ENCODE results near the gene XXYLT1. TPM values are rescaled to one million over a fixed set of nuclear protein-coding genes. Genes with fewer than 3 reads are reported as not detected.

The XXYLT1 gene
- total RNA-seq, 1 experiment from 2014 or later, result 10.9 TPM

DNA sequence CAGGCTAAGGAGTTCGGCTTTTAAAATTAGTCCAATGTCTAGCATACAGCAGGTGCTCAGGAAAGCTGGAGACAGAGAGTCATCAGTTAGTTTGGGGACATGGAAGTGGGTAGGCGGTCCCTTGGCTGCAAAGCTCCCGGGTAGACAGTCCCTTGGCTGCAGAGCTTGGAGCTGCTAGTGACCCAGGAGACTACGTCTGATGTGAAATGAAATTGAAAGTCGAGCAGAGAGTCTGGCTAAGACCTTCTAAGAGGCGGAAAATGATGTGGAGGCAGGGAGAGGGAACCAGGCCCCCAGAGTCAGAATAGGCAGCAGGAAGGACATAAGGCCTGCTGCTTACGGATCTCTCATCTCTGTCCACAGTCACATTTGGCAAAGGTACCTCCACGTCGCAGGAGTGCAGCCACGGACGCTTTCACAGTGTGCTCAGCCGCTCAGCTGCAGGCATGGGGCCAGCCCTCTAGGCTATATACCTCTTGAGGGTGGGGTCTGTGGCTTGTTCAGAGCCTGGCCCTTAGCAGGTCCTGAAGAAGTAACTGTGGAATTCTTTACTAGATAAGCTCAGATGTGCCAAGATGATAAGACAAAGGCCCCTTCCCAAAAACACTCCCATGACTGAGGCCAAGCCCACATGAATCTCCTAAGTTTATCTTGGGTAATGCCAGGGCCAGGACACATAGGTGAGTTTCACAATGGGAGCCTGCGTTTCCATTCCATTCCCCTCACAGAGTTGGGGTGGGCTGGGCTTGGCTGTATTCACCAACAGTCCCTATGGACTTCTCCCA, 131.7 kb downstream of the XXYLT1 start:
- ChIA-PET CTCF (no interaction called here), POLR2A (no interaction called here), RAD21 (ENCODE audit: low non-redundant PET in 1 of 2, low total read pairs in 2 of 2, uncharacterized antibody in 2 of 2, unreplicated experiment in 2 of 2) (no interaction called here)
- H3K9me2 ChIP-seq (ENCODE audit: insufficient read depth), result no peaks in the 10 kb centered on the region
- no peak overlapping the region for H3K4me2 ChIP-seq (ENCODE audit: low read length)
- no peak overlapping the region for H2AFZ ChIP-seq (ENCODE audit: low read depth, low read length, poor library complexity, severe bottlenecking)
- DNase-seq (ENCODE audit: low read depth, low spot score), result no peak
- H3K9me3 ChIP-seq (ENCODE audit: control insufficient read depth in 1 of 2, insufficient read depth in 1 of 2, low read depth in 1 of 2, low read length in 2 of 2), result peaks cover 0 to 8% of the 10 kb centered on the region in 2 experiments; a peak in 1 of 4 replicates
- no peak for TF ChIP-seq EZH2phosphoT487 (IDR thresholded peaks at IDR 0.05; ENCODE audit: borderline replicate concordance)
- TF ChIP-seq SP1 (IDR thresholded peaks at IDR 0.05; ENCODE audit: low read depth), result no peak
- no peak for TF ChIP-seq TCF7L2 (IDR thresholded peaks at IDR 0.05; ENCODE audit: borderline replicate concordance, extremely low read depth, insufficient read depth, insufficient read length)
- no peak for TF ChIP-seq ELF1 (IDR thresholded peaks at IDR 0.05; ENCODE audit: borderline replicate concordance, low read depth)
- TF ChIP-seq RAD21 (IDR thresholded peaks at IDR 0.05; ENCODE audit: low read depth), result no peak
- no peak for TF ChIP-seq EGR1 (IDR thresholded peaks at IDR 0.05; ENCODE audit: low read depth)
- TF ChIP-seq ZNF274 (IDR thresholded peaks at IDR 0.05; ENCODE audit: low read depth, low read length), result no peak
- TF ChIP-seq YY1 (IDR thresholded peaks at IDR 0.05; ENCODE audit: extremely low read depth, insufficient replicate concordance, low read depth, low read length), result no peak
- TF ChIP-seq ATF3 (IDR thresholded peaks at IDR 0.05), result no peak
- TF ChIP-seq, protein P1, sequence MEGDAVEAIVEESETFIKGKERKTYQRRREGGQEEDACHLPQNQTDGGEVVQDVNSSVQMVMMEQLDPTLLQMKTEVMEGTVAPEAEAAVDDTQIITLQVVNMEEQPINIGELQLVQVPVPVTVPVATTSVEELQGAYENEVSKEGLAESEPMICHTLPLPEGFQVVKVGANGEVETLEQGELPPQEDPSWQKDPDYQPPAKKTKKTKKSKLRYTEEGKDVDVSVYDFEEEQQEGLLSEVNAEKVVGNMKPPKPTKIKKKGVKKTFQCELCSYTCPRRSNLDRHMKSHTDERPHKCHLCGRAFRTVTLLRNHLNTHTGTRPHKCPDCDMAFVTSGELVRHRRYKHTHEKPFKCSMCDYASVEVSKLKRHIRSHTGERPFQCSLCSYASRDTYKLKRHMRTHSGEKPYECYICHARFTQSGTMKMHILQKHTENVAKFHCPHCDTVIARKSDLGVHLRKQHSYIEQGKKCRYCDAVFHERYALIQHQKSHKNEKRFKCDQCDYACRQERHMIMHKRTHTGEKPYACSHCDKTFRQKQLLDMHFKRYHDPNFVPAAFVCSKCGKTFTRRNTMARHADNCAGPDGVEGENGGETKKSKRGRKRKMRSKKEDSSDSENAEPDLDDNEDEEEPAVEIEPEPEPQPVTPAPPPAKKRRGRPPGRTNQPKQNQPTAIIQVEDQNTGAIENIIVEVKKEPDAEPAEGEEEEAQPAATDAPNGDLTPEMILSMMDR (IDR thresholded peaks at IDR 0.05 in 2 of 3, conservative IDR thresholded peaks at IDR 0.05 in 1 of 3; ENCODE audit: borderline replicate concordance in 1 of 3, insufficient read depth in 1 of 3, low read depth in 2 of 3, low read length in 2 of 3), result no peak
- TF ChIP-seq, protein P2, sequence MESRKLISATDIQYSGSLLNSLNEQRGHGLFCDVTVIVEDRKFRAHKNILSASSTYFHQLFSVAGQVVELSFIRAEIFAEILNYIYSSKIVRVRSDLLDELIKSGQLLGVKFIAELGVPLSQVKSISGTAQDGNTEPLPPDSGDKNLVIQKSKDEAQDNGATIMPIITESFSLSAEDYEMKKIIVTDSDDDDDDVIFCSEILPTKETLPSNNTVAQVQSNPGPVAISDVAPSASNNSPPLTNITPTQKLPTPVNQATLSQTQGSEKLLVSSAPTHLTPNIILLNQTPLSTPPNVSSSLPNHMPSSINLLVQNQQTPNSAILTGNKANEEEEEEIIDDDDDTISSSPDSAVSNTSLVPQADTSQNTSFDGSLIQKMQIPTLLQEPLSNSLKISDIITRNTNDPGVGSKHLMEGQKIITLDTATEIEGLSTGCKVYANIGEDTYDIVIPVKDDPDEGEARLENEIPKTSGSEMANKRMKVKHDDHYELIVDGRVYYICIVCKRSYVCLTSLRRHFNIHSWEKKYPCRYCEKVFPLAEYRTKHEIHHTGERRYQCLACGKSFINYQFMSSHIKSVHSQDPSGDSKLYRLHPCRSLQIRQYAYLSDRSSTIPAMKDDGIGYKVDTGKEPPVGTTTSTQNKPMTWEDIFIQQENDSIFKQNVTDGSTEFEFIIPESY (IDR thresholded peaks at IDR 0.05; ENCODE audit: extremely low read depth, insufficient replicate concordance, low read length), result no peak
- no peak for TF ChIP-seq POLR2A (IDR thresholded peaks at IDR 0.05; ENCODE audit: borderline replicate concordance, extremely low read depth, insufficient read depth, insufficient read length)
- H3K36me3 ChIP-seq (ENCODE audit: control insufficient read depth in 1 of 2, insufficient read depth in 2 of 2, low read length in 2 of 2), result no peaks in the 10 kb centered on the region
- no peaks in the 10 kb centered on the region for H3K27me3 ChIP-seq (ENCODE audit: insufficient read depth, low read length)
- ATAC-seq, result no peak
- BruUV-seq (replicated peaks), result no TSS peak
- no peak overlapping the region for H3K4me3 ChIP-seq (replicated peaks in 1 of 2; ENCODE audit: low read depth in 1 of 2, low read length in 2 of 2)
- intact Hi-C loops (cut with micrococcal nuclease), result no loop called here
- H3K27ac ChIP-seq (ENCODE audit: low read depth, low read length), result no peak overlapping the region
- peaks cover 0 to 8% of the 10 kb centered on the region in 2 experiments; a peak in 1 of 4 replicates for H3K4me1 ChIP-seq (ENCODE audit: control insufficient read depth in 1 of 2, insufficient read depth in 2 of 2, low read length in 2 of 2)
- H3K79me2 ChIP-seq (ENCODE audit: insufficient read depth, low read length), result no peaks in the 10 kb centered on the region
- no peaks in the 10 kb centered on the region for H4K20me1 ChIP-seq (ENCODE audit: insufficient read depth)
- H3K9ac ChIP-seq (ENCODE audit: low read length), result no peak overlapping the region

Data from HCT116 (cell line).